ENCODE results near the gene SNX20.

DNA sequence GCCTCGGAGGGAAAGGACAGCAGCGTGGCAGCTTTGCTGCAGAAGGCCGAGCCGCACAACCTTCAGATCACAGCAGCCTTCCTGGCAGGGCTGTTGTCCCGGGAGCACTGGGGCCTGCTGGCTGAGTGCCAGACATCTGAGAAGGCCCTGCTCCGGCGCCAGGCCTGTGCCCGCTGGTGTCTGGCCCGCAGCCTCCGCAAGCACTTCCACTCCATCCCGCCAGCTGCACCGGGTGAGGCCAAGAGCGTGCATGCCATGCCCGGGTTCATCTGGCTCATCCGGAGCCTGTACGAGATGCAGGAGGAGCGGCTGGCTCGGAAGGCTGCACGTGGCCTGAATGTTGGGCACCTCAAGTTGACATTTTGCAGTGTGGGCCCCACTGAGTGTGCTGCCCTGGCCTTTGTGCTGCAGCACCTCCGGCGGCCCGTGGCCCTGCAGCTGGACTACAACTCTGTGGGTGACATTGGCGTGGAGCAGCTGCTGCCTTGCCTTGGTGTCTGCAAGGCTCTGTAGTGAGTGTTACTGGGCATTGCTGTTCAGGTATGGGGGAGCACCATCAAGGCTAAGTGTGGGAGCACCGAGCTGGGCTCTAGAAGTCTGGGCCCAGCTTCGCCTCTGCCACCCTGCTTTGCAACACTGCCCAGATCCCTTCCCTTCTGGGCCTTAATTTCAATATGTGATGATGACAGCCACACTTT is 30.9 kb upstream of the SNX20 start:
- TF ChIP-seq CTCF (IDR thresholded peaks at IDR 0.05 in 8 of 11, conservative IDR thresholded peaks at IDR 0.05 in 3 of 11) (no peak), POLR2A (IDR thresholded peaks at IDR 0.05) (no peak)

All from spleen (tissue), 7 donors.